ENCODE measurements around the gene CRACR2B. TPM values are rescaled to one million over a fixed set of nuclear protein-coding genes. Genes with fewer than 3 reads are reported as not detected.

The CRACR2B gene
- total and polyA plus RNA-seq, 2 of the 13 experiments (the other 11 are each of a cell fraction or from before 2014, with no cell fraction given): 14.9 to 21.0 TPM

DNA sequence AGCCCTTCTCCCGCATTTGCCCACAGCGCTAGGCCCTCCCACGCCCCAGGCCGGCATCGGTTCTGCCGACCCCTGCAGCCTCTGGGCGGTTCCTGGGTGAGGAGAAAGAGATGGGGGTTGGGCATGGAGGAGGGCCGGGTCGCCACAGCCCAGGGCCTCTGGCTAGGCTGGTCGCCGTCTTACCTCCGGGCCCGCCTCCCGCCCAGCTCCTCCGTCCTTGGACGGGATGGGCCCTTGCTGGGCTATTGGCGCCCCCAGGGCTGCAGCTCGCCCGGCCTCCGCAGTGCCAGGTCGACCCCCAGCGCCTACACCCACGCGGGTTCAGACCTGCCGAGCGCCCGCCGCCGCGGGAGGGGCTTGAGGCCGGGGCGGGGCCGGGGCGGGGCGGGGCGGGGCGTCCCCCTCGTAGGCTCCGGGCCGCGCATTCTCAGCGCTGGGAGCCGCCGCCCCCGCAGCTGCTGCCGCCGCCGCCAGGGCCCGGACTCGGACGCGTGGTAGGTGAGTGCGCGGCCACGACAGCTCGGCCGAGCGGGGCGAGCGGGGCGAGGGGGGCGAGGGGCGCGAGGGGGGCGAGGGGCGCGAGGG is 4.9 kb downstream of the CRACR2B start, which contains the start of gene CD151 (continued):
- TF ChIP-seq GTF3A (CRISPR knock-in tag; conservative IDR thresholded peaks at IDR 0.05) (no peak), ZBTB21 (CRISPR knock-in tag; IDR thresholded peaks at IDR 0.05) (no peak), ETV6 (CRISPR knock-in tag; conservative IDR thresholded peaks at IDR 0.05) (no peak), CREB1 (IDR thresholded peaks at IDR 0.05) (no peak), CREB1 (CRISPR knock-in tag; IDR thresholded peaks at IDR 0.05) (no peak), SRSF1 (optimal IDR thresholded peaks at IDR 0.05; ENCODE audit: low read depth, low read length) (no peak), ZNF136 (CRISPR knock-in tag; IDR thresholded peaks at IDR 0.05; ENCODE audit: low read depth) (no peak), ZNF878 (CRISPR knock-in tag; IDR thresholded peaks at IDR 0.05) (no peak), ZNF232 (CRISPR knock-in tag; IDR thresholded peaks at IDR 0.05; ENCODE audit: borderline replicate concordance) (no peak), SP140L (CRISPR knock-in tag; IDR thresholded peaks at IDR 0.05; ENCODE audit: borderline replicate concordance) (no peak), ZC3H13 (CRISPR knock-in tag; IDR thresholded peaks at IDR 0.05) (no peak), ERF (CRISPR knock-in tag; IDR thresholded peaks at IDR 0.05) (no peak), ARHGAP35 (CRISPR knock-in tag; IDR thresholded peaks at IDR 0.05; ENCODE audit: borderline replicate concordance) (0 out of 2 replicates have a peak, but pooled peaks have one; percentile 45), NR2F6 (IDR thresholded peaks at IDR 0.05) (no peak), NR2F6 (CRISPR knock-in tag; IDR thresholded peaks at IDR 0.05) (0 out of 2 replicates have a peak, but pooled peaks have one; percentile 12), REXO4 (CRISPR knock-in tag; IDR thresholded peaks at IDR 0.05; ENCODE audit: borderline replicate concordance) (no peak), ZFP36 (IDR thresholded peaks at IDR 0.05; ENCODE audit: borderline replicate concordance, low read depth, low read length, partially characterized antibody) (no peak), TBL1XR1 (IDR thresholded peaks at IDR 0.05; ENCODE audit: borderline replicate concordance, low read length, partially characterized antibody) (no peak)
- TF ChIP-seq, protein P1, sequence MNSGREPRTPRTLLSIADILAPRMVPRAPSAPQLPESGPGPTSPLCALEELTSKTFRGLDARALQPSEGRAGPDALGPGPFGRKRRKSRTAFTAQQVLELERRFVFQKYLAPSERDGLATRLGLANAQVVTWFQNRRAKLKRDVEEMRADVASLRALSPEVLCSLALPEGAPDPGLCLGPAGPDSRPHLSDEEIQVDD (CRISPR knock-in tag; IDR thresholded peaks at IDR 0.05; ENCODE audit: borderline replicate concordance): no peak
- TF ChIP-seq, protein P2, sequence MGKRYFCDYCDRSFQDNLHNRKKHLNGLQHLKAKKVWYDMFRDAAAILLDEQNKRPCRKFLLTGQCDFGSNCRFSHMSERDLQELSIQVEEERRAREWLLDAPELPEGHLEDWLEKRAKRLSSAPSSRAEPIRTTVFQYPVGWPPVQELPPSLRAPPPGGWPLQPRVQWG (CRISPR knock-in tag; IDR thresholded peaks at IDR 0.05; ENCODE audit: borderline replicate concordance, low read depth): no peak
- TF ChIP-seq, protein P3, sequence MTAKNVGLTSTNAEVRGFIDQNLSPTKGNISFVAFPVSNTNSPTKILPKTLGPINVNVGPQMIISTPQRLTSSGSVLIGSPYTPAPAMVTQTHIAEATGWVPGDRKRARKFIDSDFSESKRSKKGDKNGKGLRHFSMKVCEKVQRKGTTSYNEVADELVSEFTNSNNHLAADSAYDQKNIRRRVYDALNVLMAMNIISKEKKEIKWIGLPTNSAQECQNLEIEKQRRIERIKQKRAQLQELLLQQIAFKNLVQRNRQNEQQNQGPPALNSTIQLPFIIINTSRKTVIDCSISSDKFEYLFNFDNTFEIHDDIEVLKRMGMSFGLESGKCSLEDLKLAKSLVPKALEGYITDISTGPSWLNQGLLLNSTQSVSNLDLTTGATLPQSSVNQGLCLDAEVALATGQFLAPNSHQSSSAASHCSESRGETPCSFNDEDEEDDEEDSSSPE (CRISPR knock-in tag; IDR thresholded peaks at IDR 0.05): no peak
- TF ChIP-seq, protein P4, sequence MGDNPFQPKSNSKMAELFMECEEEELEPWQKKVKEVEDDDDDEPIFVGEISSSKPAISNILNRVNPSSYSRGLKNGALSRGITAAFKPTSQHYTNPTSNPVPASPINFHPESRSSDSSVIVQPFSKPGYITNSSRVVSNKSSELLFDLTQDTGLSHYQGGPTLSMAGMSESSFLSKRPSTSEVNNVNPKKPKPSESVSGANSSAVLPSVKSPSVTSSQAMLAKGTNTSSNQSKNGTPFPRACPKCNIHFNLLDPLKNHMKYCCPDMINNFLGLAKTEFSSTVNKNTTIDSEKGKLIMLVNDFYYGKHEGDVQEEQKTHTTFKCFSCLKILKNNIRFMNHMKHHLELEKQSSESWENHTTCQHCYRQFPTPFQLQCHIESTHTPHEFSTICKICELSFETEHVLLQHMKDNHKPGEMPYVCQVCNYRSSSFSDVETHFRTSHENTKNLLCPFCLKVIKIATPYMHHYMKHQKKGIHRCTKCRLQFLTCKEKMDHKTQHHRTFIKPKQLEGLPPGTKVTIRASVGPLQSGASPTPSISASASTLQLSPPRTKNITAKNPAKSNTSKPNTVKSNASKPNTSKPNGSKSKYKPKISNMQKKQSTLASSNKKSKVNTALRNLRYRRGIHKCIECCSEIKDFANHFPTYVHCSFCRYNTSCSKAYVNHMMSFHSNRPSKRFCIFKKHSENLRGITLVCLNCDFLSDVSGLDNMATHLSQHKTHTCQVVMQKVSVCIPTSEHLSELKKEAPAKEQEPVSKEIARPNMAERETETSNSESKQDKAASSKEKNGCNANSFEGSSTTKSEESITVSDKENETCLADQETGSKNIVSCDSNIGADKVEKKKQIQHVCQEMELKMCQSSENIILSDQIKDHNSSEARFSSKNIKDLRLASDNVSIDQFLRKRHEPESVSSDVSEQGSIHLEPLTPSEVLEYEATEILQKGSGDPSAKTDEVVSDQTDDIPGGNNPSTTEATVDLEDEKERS (CRISPR knock-in tag; IDR thresholded peaks at IDR 0.05): 0 out of 2 replicates have a peak, but pooled peaks have one; percentile 34
- TF ChIP-seq, protein P5, sequence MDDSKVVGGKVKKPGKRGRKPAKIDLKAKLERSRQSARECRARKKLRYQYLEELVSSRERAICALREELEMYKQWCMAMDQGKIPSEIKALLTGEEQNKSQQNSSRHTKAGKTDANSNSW (CRISPR knock-in tag; IDR thresholded peaks at IDR 0.05; ENCODE audit: borderline replicate concordance): no peak

Measured in HepG2 (cell line).